Gastrocnemius medialis (tissue), 4 donors: ENCODE results near the gene ZBTB21.

Source experiments
- CTCF ChIP-seq, 5 experiments: fragments of 450-650 bp in 3 of 5; fragments of 200-600 bp in 2 of 5; sonication (generic) in 2 of 5; IDR thresholded peaks in 4 of 5; conservative IDR thresholded peaks in 1 of 5; 1 replicate in 4 of 5; 2 replicates in 1 of 5; pipeline ENCODE4 v1.5.1; 2016 to 2019; ENCODE audit warnings: antibody characterized with exemption in 5 of 5, mild to moderate bottlenecking in 3 of 5, moderate library complexity in 3 of 5
- POLR2A ChIP-seq, 2 donors: fragments of 450-650 bp; IDR thresholded peaks; one replicate each; pipeline ENCODE4 v1.6.1; 2017; ENCODE audit warnings: antibody characterized with exemption in 2 of 2, mild to moderate bottlenecking in 2 of 2, moderate library complexity in 2 of 2

- TF ChIP-seq CTCF (IDR thresholded peaks at IDR 0.05 in 4 of 5, conservative IDR thresholded peaks at IDR 0.05 in 1 of 5) = no peak
- no peak for TF ChIP-seq POLR2A (IDR thresholded peaks at IDR 0.05)
Observed at GRCh38 chr21:41953249-41953830, 56.8 kb downstream of the ZBTB21 start.
